Suppressor macrophage treated with lipopolysaccharide for 1 hour (primary cell): ENCODE data around the gene DNAH10.

Source experiments
- DNase-seq, 3 donors: peaks; one replicate each; pipeline ENCODE4 v3.0.0-alpha.2; 2020 to 2022

The DNAH10 gene

GRCh38 chr12:123799227-123799626 lies 37.1 kb downstream of the DNAH10 start:
- DNase-seq: no peak

GRCh38 chr12:123801573-123802178 lies 39.6 kb downstream of the DNAH10 start:
- peak in 1 of 3 donors; percentile 24 for DNase-seq

GRCh38 chr12:123805173-123805572 lies 43.1 kb downstream of the DNAH10 start:
- DNase-seq: no peak

- no peak for DNase-seq
These were observed 44.9 kb downstream of the DNAH10 start for GRCh38 chr12:123807002-123807401.

- no peak for DNase-seq
These were observed 45.6 kb downstream of the DNAH10 start for GRCh38 chr12:123807670-123808069.

GRCh38 chr12:123808167-123808566 lies 46.1 kb downstream of the DNAH10 start:
- DNase-seq: peak in 1 of 3 donors; percentile 12

- DNase-seq: no peak
These were observed 51.2 kb downstream of the DNAH10 start for GRCh38 chr12:123813349-123813748.

- no peak for DNase-seq
These were observed 53.9 kb downstream of the DNAH10 start for GRCh38 chr12:123815968-123816367.

- no peak for DNase-seq
These were observed 54.9 kb downstream of the DNAH10 start for GRCh38 chr12:123816896-123817537.

- no peak for DNase-seq
These were observed 60.7 kb downstream of the DNAH10 start for GRCh38 chr12:123822804-123823203.

- DNase-seq: no peak
These were observed 66.0 kb downstream of the DNAH10 start for GRCh38 chr12:123828120-123828519.

GRCh38 chr12:123828854-123829547 lies 66.9 kb downstream of the DNAH10 start:
- DNase-seq: no peak

GRCh38 chr12:123829561-123829960 lies 67.5 kb downstream of the DNAH10 start:
- no peak for DNase-seq

- DNase-seq: no peak
These were observed 68.6 kb downstream of the DNAH10 start for GRCh38 chr12:123830675-123831074.

GRCh38 chr12:123832052-123832451 lies 70.0 kb downstream of the DNAH10 start:
- no peak for DNase-seq

- DNase-seq: no peak
These were observed 71.7 kb downstream of the DNAH10 start for GRCh38 chr12:123833830-123834229.

- no peak for DNase-seq
These were observed 72.7 kb downstream of the DNAH10 start for GRCh38 chr12:123834845-123835244.

- DNase-seq: no peak
These were observed 74.2 kb downstream of the DNAH10 start for GRCh38 chr12:123836292-123836691.

- no peak for DNase-seq
These were observed 77.7 kb downstream of the DNAH10 start for GRCh38 chr12:123839826-123840225.

GRCh38 chr12:123840765-123841425 lies 78.8 kb downstream of the DNAH10 start:
- no peak for DNase-seq

- DNase-seq: no peak
These were observed 82.0 kb downstream of the DNAH10 start for GRCh38 chr12:123843912-123844748.

GRCh38 chr12:123845881-123846280 lies 83.8 kb downstream of the DNAH10 start:
- no peak for DNase-seq

GRCh38 chr12:123846340-123846739 lies 84.2 kb downstream of the DNAH10 start:
- DNase-seq: no peak
